Trophoblast cell (in vitro differentiated cells and primary cell): ENCODE results near the gene LRRC37A3.
"Not testable (repeated sequence)": the region's sequence is repeated elsewhere in the genome, so short reads cannot be mapped to it uniquely, and the experiment has no call there.

Experiments
- DNase-seq, 2 donors: peaks; one replicate each; pipeline ENCODE4 v3.0.0-alpha.2; 2016
- H2AFZ ChIP-seq: 2 replicates; pipeline ENCODE4 v1.6.1; 2013; ENCODE audit warnings: low read length, moderate library complexity, mild to moderate bottlenecking; ENCODE audit not compliant: insufficient read depth, poor library complexity
- H2AK5ac ChIP-seq: 2 replicates; pipeline ENCODE4 v1.6.1; 2013; ENCODE audit warnings: mild to moderate bottlenecking, low read length
- H2BK120ac ChIP-seq: 2 replicates; pipeline ENCODE4 v1.6.1; 2013; ENCODE audit warnings: low read length, mild to moderate bottlenecking, moderate library complexity; ENCODE audit not compliant: insufficient read depth, poor library complexity
- H2BK12ac ChIP-seq: 2 replicates; pipeline ENCODE4 v1.6.1; 2013; ENCODE audit warnings: mild to moderate bottlenecking, low read length, moderate library complexity
- H2BK5ac ChIP-seq: 2 replicates; pipeline ENCODE4 v1.6.1; 2013; ENCODE audit warnings: low read length, low read depth, moderate library complexity, mild to moderate bottlenecking; ENCODE audit not compliant: poor library complexity
- H3K14ac ChIP-seq: 2 replicates; pipeline ENCODE4 v1.6.1; 2013; ENCODE audit warnings: mild to moderate bottlenecking, low read length
- H3K18ac ChIP-seq: 2 replicates; pipeline ENCODE4 v1.6.1; 2013; ENCODE audit warnings: mild to moderate bottlenecking, low read length
- H3K23ac ChIP-seq: 2 replicates; pipeline ENCODE4 v1.6.1; 2013; ENCODE audit warnings: low read length
- H3K27ac ChIP-seq: 2 replicates; pipeline ENCODE4 v1.5.1; 2013; ENCODE audit warnings: low read depth, mild to moderate bottlenecking, inconsistent platforms, low read length, moderate library complexity
- H3K27me3 ChIP-seq: 2 replicates; pipeline ENCODE4 v1.6.1; 2013; ENCODE audit warnings: inconsistent platforms, mild to moderate bottlenecking, low read length, moderate library complexity; ENCODE audit not compliant: insufficient read depth
- H3K36me3 ChIP-seq, 2 experiments: 1 replicate in 1 of 2; 2 replicates in 1 of 2; pipeline ENCODE4 v1.6.1; 2013; ENCODE audit warnings: low read length in 2 of 2, mild to moderate bottlenecking in 2 of 2, moderate library complexity in 1 of 2; ENCODE audit not compliant: insufficient read depth in 2 of 2, control insufficient read depth in 1 of 2
- H3K4ac ChIP-seq: 2 replicates; pipeline ENCODE4 v1.6.1; 2013; ENCODE audit warnings: low read depth, mild to moderate bottlenecking, low read length, moderate library complexity
- H3K4me1 ChIP-seq, 2 experiments: 1 replicate in 1 of 2; 2 replicates in 1 of 2; pipeline ENCODE4 v1.6.1; 2013; ENCODE audit warnings: low read length in 2 of 2, mild to moderate bottlenecking in 2 of 2, moderate library complexity in 1 of 2; ENCODE audit not compliant: insufficient read depth in 2 of 2, control insufficient read depth in 1 of 2
- H3K4me2 ChIP-seq: 2 replicates; pipeline ENCODE4 v1.6.1; 2013; ENCODE audit warnings: inconsistent platforms, mild to moderate bottlenecking, low read length, moderate library complexity
- H3K4me3 ChIP-seq: 2 replicates; pipeline ENCODE4 v1.5.1; 2013; ENCODE audit warnings: mild to moderate bottlenecking, low read depth, low read length, inconsistent platforms
- H3K79me1 ChIP-seq: one replicate; pipeline ENCODE4 v1.6.1; 2013; ENCODE audit warnings: low read length
- H3K79me2 ChIP-seq: 2 replicates; pipeline ENCODE4 v1.6.1; 2013; ENCODE audit warnings: low read length, mild to moderate bottlenecking; ENCODE audit not compliant: control insufficient read depth, insufficient read depth, poor library complexity
- H3K9ac ChIP-seq: 2 replicates; pipeline ENCODE4 v1.6.1; 2013; ENCODE audit warnings: mild to moderate bottlenecking, low read length
- H3K9me3 ChIP-seq: 2 replicates; pipeline ENCODE4 v1.6.1; 2013; ENCODE audit warnings: low read depth, mild to moderate bottlenecking, control low read depth, inconsistent platforms, low read length; ENCODE audit not compliant: insufficient read depth
- H4K12ac ChIP-seq: 2 replicates; pipeline ENCODE4 v1.6.1; 2013; ENCODE audit warnings: low read depth, mild to moderate bottlenecking, low read length, moderate library complexity
- H4K8ac ChIP-seq: 2 replicates; pipeline ENCODE4 v1.6.1; 2013; ENCODE audit warnings: low read depth, mild to moderate bottlenecking, low read length, moderate library complexity
- H4K91ac ChIP-seq: one replicate; pipeline ENCODE4 v1.6.1; 2013; ENCODE audit warnings: low read depth, mild to moderate bottlenecking, low read length, moderate library complexity
- WGBS: extraction: QIAGEN DNeasy Blood & Tissue Kit; methylation state at CpG from one replicate; pipeline ENCODE4 v1.1.7; 2013; ENCODE audit warnings: missing lambda C conversion rate; ENCODE audit not compliant: insufficient read length, insufficient coverage; ENCODE audit errors: extremely low coverage; 5-methylcytosine and 5-hydroxymethylcytosine counted together

LRRC37A3 gene

GRCh38 chr17:64932850-64933249 is 13.6 kb upstream of the LRRC37A3 start:
- not testable (repeated sequence) for H3K9me3 ChIP-seq, H3K14ac ChIP-seq, H3K9ac ChIP-seq, H2AK5ac ChIP-seq, H2AFZ ChIP-seq, H2BK120ac ChIP-seq, H3K18ac ChIP-seq, H3K79me2 ChIP-seq, H4K12ac ChIP-seq, H3K36me3 ChIP-seq, H4K8ac ChIP-seq, H2BK12ac ChIP-seq, H3K4me3 ChIP-seq, H2BK5ac ChIP-seq, H3K27me3 ChIP-seq, H3K79me1 ChIP-seq, H4K91ac ChIP-seq, H3K27ac ChIP-seq, H3K4me2 ChIP-seq, H3K4me1 ChIP-seq, H3K4ac ChIP-seq, H3K23ac ChIP-seq
- peak in 1 of 2 donors; percentile 32 for DNase-seq
- no CpG with 5 or more reads among the region's 3 CpGs for WGBS

- H3K36me3 ChIP-seq, H2BK5ac ChIP-seq, H3K18ac ChIP-seq, H4K91ac ChIP-seq, H4K8ac ChIP-seq, H3K14ac ChIP-seq, H2AK5ac ChIP-seq, H3K23ac ChIP-seq, H2BK120ac ChIP-seq, H4K12ac ChIP-seq, H2BK12ac ChIP-seq, H3K79me2 ChIP-seq, H3K4me2 ChIP-seq, H3K4me1 ChIP-seq, H3K4ac ChIP-seq, H3K79me1 ChIP-seq, H3K9me3 ChIP-seq, H3K9ac ChIP-seq, H2AFZ ChIP-seq, H3K27me3 ChIP-seq, H3K4me3 ChIP-seq: not testable (repeated sequence)
- no CpG with 5 or more reads among the region's 7 CpGs for WGBS
- peak overlapping the region; percentile 47 for H3K27ac ChIP-seq
- peak; percentile 71 to 78 for DNase-seq
These were observed 11.1 kb upstream of the LRRC37A3 start for GRCh38 chr17:64930374-64930773.

- no CpG with 5 or more reads among the region's 6 CpGs for WGBS
These were observed 10.3 kb upstream of the LRRC37A3 start for GRCh38 chr17:64929419-64930209.

GRCh38 chr17:64928701-64929100 is 9.4 kb upstream of the LRRC37A3 start:
- not testable (repeated sequence) for H2AK5ac ChIP-seq, H3K23ac ChIP-seq, H2BK5ac ChIP-seq, H3K4me3 ChIP-seq, H4K8ac ChIP-seq, H3K18ac ChIP-seq, H3K79me2 ChIP-seq, H3K9ac ChIP-seq, H3K27me3 ChIP-seq, H3K9me3 ChIP-seq, H2AFZ ChIP-seq, H4K12ac ChIP-seq, H3K36me3 ChIP-seq, H2BK120ac ChIP-seq, H3K14ac ChIP-seq, H3K79me1 ChIP-seq, H4K91ac ChIP-seq, H3K4ac ChIP-seq, H3K4me1 ChIP-seq, H3K27ac ChIP-seq, H3K4me2 ChIP-seq, H2BK12ac ChIP-seq
- peak in 1 of 2 donors; percentile 17 for DNase-seq
- WGBS, result no CpG with 5 or more reads among the region's 3 CpGs

More at GRCh38 chr17:64929419-64930209, 10.3 kb upstream of the LRRC37A3 start:
- not testable (repeated sequence) for H4K12ac ChIP-seq, H3K4me3 ChIP-seq, H3K23ac ChIP-seq, H3K4me1 ChIP-seq, H3K36me3 ChIP-seq, H3K4me2 ChIP-seq, H2AFZ ChIP-seq, H3K79me1 ChIP-seq, H3K27me3 ChIP-seq, H3K18ac ChIP-seq, H3K9ac ChIP-seq, H3K79me2 ChIP-seq, H3K14ac ChIP-seq, H4K8ac ChIP-seq, H3K9me3 ChIP-seq, H2AK5ac ChIP-seq, H3K4ac ChIP-seq
- Histone ChIP-seq H4K91ac (peak overlapping the region; percentile 52), H2BK12ac (peak overlapping the region; percentile 30), H3K27ac (peak overlapping the region; percentile 10), H2BK5ac (peak overlapping the region; percentile 42), H2BK120ac (peak overlapping the region; percentile 7)
- DNase-seq, result peak; percentile 56 to 58
